Pericardium fibroblast (primary cell): ENCODE results near the gene CUTC. TPM values are rescaled to one million over a fixed set of nuclear protein-coding genes. Genes with fewer than 3 reads are reported as not detected.

Experiments
- total RNA-seq: library from RNA; depleted of rRNA; stranded (reverse); fragments of >200 nt; gene quantifications from 2 replicates; pipeline ENCODE4 v1.2.3, GENCODE V29; 2015

Gene CUTC, protein sequence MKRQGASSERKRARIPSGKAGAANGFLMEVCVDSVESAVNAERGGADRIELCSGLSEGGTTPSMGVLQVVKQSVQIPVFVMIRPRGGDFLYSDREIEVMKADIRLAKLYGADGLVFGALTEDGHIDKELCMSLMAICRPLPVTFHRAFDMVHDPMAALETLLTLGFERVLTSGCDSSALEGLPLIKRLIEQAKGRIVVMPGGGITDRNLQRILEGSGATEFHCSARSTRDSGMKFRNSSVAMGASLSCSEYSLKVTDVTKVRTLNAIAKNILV
- total RNA-seq = 13.1 and 17.5 TPM in 2 replicates

DNA sequence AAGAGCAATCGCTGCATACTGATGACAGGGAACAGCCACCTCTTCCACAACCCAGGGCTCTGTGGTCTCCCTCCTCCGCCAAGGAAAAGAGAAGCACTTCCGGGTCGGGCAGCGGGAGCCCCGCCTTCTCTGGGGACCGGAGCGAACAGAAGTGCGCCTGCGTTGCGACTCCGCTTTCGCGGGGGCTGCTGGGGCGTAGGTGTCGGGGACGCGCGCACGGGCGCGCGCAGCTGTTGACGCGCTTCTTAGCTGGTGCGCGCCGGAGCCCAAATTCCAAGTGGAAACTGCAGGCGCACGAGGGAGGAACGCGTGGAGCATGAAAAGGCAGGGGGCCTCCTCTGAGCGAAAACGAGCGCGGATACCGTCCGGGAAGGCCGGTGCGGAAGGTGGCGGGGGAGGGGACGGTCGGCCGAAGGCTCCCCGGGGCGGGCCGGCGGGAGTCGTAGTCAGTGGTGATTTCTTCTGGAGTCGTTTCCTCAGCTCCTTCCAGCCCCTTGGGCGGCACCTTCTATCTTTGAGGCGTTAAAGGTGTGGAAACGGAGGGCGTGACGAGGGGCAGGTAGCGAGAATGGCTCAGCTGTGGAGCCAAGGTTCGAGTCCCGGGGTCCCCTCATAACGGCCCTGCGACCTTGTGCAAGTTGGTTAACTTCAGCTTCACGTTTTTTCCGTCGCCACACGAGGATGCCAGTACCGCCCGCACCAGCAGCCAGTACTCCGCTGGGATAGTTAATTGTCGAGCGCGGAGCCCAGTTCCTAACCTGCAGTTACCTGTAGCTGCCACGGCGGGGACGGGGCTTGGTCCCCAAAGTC lies at the start of gene CUTC, which contains the start of gene COX15:
TSS of gene CUTC (plus strand) at position 202 of the 810 bp plus-strand sequence. CDS start at position 317, 115 bp downstream.
TSS of gene COX15 (minus strand) at position 95 of the 810 bp plus-strand sequence. CDS start at position 17, 78 bp downstream.

DNA sequence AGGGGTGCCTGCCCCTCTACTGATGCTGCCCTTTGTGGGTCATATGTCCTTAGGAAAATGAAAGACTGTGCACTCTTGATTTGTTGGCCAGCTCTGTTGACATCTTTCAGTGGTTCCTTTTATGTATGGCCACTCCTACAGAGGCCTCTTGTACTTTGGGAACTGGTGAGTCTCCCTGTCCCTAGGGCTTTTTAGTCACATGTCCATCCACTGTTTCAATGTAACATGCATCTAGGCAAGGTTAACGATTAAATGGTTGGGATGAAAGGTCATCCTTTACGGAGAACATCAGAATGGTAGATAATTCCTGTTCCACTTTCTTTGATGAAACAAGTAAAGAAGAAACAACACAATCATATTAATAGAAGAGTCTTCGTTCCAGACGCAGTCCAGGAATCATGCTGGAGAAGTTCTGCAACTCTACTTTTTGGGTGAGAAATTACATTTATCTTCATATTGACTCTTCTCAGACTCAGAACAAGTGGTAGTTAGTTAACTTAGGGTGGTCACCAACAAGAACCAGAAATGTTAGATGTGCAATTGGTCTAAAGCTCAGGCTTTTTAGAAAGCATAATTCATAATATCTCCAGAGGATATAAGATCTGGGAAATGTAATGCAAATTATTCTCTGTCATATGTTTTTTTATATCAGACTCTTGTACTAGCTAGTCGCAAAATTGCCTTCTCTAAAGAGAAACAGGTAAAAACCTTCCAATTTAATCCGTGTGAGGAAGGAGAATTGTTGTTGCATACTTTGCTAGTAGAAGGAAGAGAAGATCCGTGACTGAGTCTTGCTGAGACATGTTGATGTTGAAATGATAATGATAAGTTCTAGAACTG lies 50.6 kb downstream of the CUTC start, which contains the start of gene ABCC2:
TSS of gene ABCC2 (plus strand) at position 194 of the 840 bp plus-strand sequence. CDS start at position 399, 205 bp downstream.

Other genes with a start within 250 kb of the CUTC start
- gene NKX2-3, start 199.3 kb upstream of the CUTC start, total RNA-seq = 2.1 TPM in 1 of 2 replicates, not detected in the other
- 5.5 and 7.1 TPM in 2 replicates for gene SLC25A28, start 111.8 kb upstream of the CUTC start, total RNA-seq
- 8.3 and 14.6 TPM in 2 replicates for gene ENTPD7, start 72.7 kb upstream of the CUTC start, total RNA-seq
- 21.6 and 31.2 TPM in 2 replicates for gene COX15, start 107 bp upstream of the CUTC start, total RNA-seq
- 0.35 and 0.68 TPM in 2 replicates for gene ABCC2, start 50.4 kb downstream of the CUTC start, total RNA-seq